ENCODE measurements around the gene ASPA.
"Not testable (repeated sequence)": the region's sequence is repeated elsewhere in the genome, so short reads cannot be mapped to it uniquely, and the experiment has no call there.

The ASPA gene

GRCh38 chr17:3475812-3476610, at the start of gene ASPA:
ASPA (plus strand) TSS chr17:3475997; CDS start chr17:3476160, 163 bp downstream.
- no peak for DNase-seq

- not testable (repeated sequence) for DNase-seq
Measured at GRCh38 chr17:3433215-3433614, 42.6 kb upstream of the ASPA start.

GRCh38 chr17:3433741-3434140, 42.1 kb upstream of the ASPA start, which contains the start of gene OR1E2:
OR1E2 (minus strand) TSS chr17:3433841; CDS start chr17:3433841, 0 bp downstream.
- no peak for DNase-seq

- no peak for DNase-seq
Measured at GRCh38 chr17:3438368-3438767, 37.4 kb upstream of the ASPA start.

GRCh38 chr17:3440451-3440850, 35.3 kb upstream of the ASPA start:
- DNase-seq, result no peak

- DNase-seq, result peak; percentile 4
Measured at GRCh38 chr17:3447625-3448024, 28.2 kb upstream of the ASPA start.

- no peak for DNase-seq
Measured at GRCh38 chr17:3448059-3448665, 27.6 kb upstream of the ASPA start.

- not testable (repeated sequence) for DNase-seq
Measured at GRCh38 chr17:3466355-3466754, 9.4 kb upstream of the ASPA start.

- DNase-seq, result no peak
Measured at GRCh38 chr17:3469529-3469928, 6.3 kb upstream of the ASPA start.

- no peak for DNase-seq
Measured at GRCh38 chr17:3471599-3471998, 4.2 kb upstream of the ASPA start, which contains the start of gene SPATA22. SPATA22 (minus strand) TSS chr17:3471819; CDS start chr17:3469325, 2,494 bp downstream.

GRCh38 chr17:3472137-3472536, 3.7 kb upstream of the ASPA start:
- DNase-seq, result no peak

- DNase-seq, result no peak
Measured at GRCh38 chr17:3474212-3474611, 1.6 kb upstream of the ASPA start.

GRCh38 chr17:3475251-3475685, 529 bp upstream of the ASPA start:
- DNase-seq, result no peak

- no peak for DNase-seq
Measured at GRCh38 chr17:3479988-3480387, 4.2 kb downstream of the ASPA start.

- DNase-seq, result no peak
Measured at GRCh38 chr17:3482852-3483251, 7.1 kb downstream of the ASPA start.

- no peak for DNase-seq
Measured at GRCh38 chr17:3485481-3486068, 9.8 kb downstream of the ASPA start.

- DNase-seq, result no peak
Measured at GRCh38 chr17:3497101-3497500, 21.3 kb downstream of the ASPA start.

GRCh38 chr17:3501344-3501743, 25.5 kb downstream of the ASPA start:
- no peak for DNase-seq

GRCh38 chr17:3502466-3502865, 26.7 kb downstream of the ASPA start:
- DNase-seq, result no peak

- DNase-seq, result no peak
Measured at GRCh38 chr17:3503285-3503684, 27.5 kb downstream of the ASPA start.

GRCh38 chr17:3505008-3505407, 29.2 kb downstream of the ASPA start:
- DNase-seq, result no peak

- no peak for DNase-seq
Measured at GRCh38 chr17:3506054-3506453, 30.3 kb downstream of the ASPA start.

- no peak for DNase-seq
Measured at GRCh38 chr17:3507071-3507470, 31.3 kb downstream of the ASPA start.

- DNase-seq, result no peak
Measured at GRCh38 chr17:3507869-3508268, 32.1 kb downstream of the ASPA start.

Data from NK-92 treated with Interleukin-12 subunit alpha and Interleukin-12 subunit beta, amount 100 ng/mL, for 24 hours (cell line).